Brain pericyte (primary cell): ENCODE data around the gene ENPEP.
"Not testable (repeated sequence)": the region's sequence is repeated elsewhere in the genome, so short reads cannot be mapped to it uniquely, and the experiment has no call there.

Experiments
- DNase-seq: peaks from one replicate; pipeline ENCODE4 v3.0.0-alpha.2; 2012; ENCODE audit warnings: low read depth, low spot score

ENPEP gene

GRCh38 chr4:110485452-110485851, 9.5 kb downstream of the ENPEP start:
- DNase-seq, result no peak

- no peak for DNase-seq
Measured at GRCh38 chr4:110486256-110486655, 10.3 kb downstream of the ENPEP start.

GRCh38 chr4:110486850-110487249, 10.9 kb downstream of the ENPEP start:
- not testable (repeated sequence) for DNase-seq

- no peak for DNase-seq
Measured at GRCh38 chr4:110487873-110488272, 11.9 kb downstream of the ENPEP start.

GRCh38 chr4:110489901-110490508, 14.1 kb downstream of the ENPEP start:
- DNase-seq, result no peak

- DNase-seq, result no peak
Measured at GRCh38 chr4:110492522-110492921, 16.6 kb downstream of the ENPEP start.

GRCh38 chr4:110493520-110493919, 17.6 kb downstream of the ENPEP start:
- DNase-seq, result no peak

GRCh38 chr4:110498420-110498819, 22.5 kb downstream of the ENPEP start:
- DNase-seq, result no peak

GRCh38 chr4:110499126-110499525, 23.2 kb downstream of the ENPEP start:
- no peak for DNase-seq

GRCh38 chr4:110501826-110502225, 25.9 kb downstream of the ENPEP start:
- DNase-seq, result no peak

- DNase-seq, result no peak
Measured at GRCh38 chr4:110503270-110504083, 27.5 kb downstream of the ENPEP start.

- no peak for DNase-seq
Measured at GRCh38 chr4:110504084-110504435, 28.1 kb downstream of the ENPEP start.

- no peak for DNase-seq
Measured at GRCh38 chr4:110505440-110505839, 29.5 kb downstream of the ENPEP start.

- no peak for DNase-seq
Measured at GRCh38 chr4:110508827-110509710, 33.1 kb downstream of the ENPEP start.

- no peak for DNase-seq
Measured at GRCh38 chr4:110510277-110510676, 34.3 kb downstream of the ENPEP start.

GRCh38 chr4:110510955-110511544, 35.1 kb downstream of the ENPEP start:
- no peak for DNase-seq

- DNase-seq, result no peak
Measured at GRCh38 chr4:110512901-110513300, 36.9 kb downstream of the ENPEP start.

- no peak for DNase-seq
Measured at GRCh38 chr4:110514889-110515479, 39.0 kb downstream of the ENPEP start.

GRCh38 chr4:110515676-110516075, 39.7 kb downstream of the ENPEP start:
- DNase-seq, result no peak

GRCh38 chr4:110516106-110516922, 40.4 kb downstream of the ENPEP start:
- no peak for DNase-seq
